Activated naive CD8-positive, alpha-beta T cell treated with anti-CD3 and anti-CD28 coated beads, Interleukin-2, amount 10 ng/mL, durations not matched to agents 7 days and 5 days (primary cell): ENCODE results near the gene COL17A1. TPM values are rescaled to one million over a fixed set of nuclear protein-coding genes. Genes with fewer than 3 reads are reported as not detected.

Source experiments
- ATAC-seq: fragments of 150-1000 bp; cut with Tn5 transposase; one replicate; pipeline ENCODE4 v1.10.0; 2021; ENCODE audit warnings: low read depth, moderate library complexity
- POLR2A ChIA-PET: fragments of 350-600 bp; sonication (Branson Sonifier 250); formaldehyde crosslinking; loops from one replicate; lab custom pipeline; 2021; ENCODE audit warnings: antibody characterized with exemption; lab: Charles Lee
- DNase-seq: peaks from one replicate; pipeline ENCODE4 v3.0.0; 2021
- H3K27ac Mint-ChIP-seq: one replicate; pipeline ENCODE4 v1.8.0; 2022; ENCODE audit warnings: mild to moderate bottlenecking, mixed read lengths
- H3K27me3 Mint-ChIP-seq: one replicate; pipeline ENCODE4 v1.8.0; 2022; ENCODE audit warnings: mild to moderate bottlenecking, moderate library complexity, mixed read lengths
- H3K36me3 Mint-ChIP-seq: one replicate; pipeline ENCODE4 v1.8.0; 2021; ENCODE audit warnings: mild to moderate bottlenecking, mixed read lengths
- H3K4me1 Mint-ChIP-seq: one replicate; pipeline ENCODE4 v1.8.0; 2021; ENCODE audit warnings: mixed read lengths
- H3K4me3 Mint-ChIP-seq: one replicate; pipeline ENCODE4 v1.8.0; 2022; ENCODE audit warnings: mild to moderate bottlenecking, moderate library complexity, mixed read lengths
- H3K9me3 Mint-ChIP-seq: one replicate; pipeline ENCODE4 v1.8.0; 2021; ENCODE audit warnings: mixed read lengths
- total RNA-seq, 2 experiments: library from RNA; stranded (reverse); gene quantifications; one replicate each; pipeline ENCODE4 v1.2.3, GENCODE V29; 2021

COL17A1 gene
- total RNA-seq, 2 experiments from 2014 or later: not detected

GRCh38 chr10:104109908-104110662, 24.4 kb upstream of the COL17A1 start:
- no peak overlapping the region for H3K4me3 Mint-ChIP-seq
- H3K27ac Mint-ChIP-seq: no peak overlapping the region
- DNase-seq (no peak), ATAC-seq (no peak)
- H3K4me1 Mint-ChIP-seq: peaks cover 9% of the 10 kb centered on the region
- peaks cover 1% of the 10 kb centered on the region for H3K9me3 Mint-ChIP-seq
- H3K27me3 Mint-ChIP-seq: peaks cover 13% of the 10 kb centered on the region
- no peaks in the 10 kb centered on the region for H3K36me3 Mint-ChIP-seq
- POLR2A ChIA-PET: interaction anchor here (2.3 kb wide), 1 partner anchor 11 kb away, joined by 11 read pairs; the partner anchor contains the start of gene SFR1

DNA sequence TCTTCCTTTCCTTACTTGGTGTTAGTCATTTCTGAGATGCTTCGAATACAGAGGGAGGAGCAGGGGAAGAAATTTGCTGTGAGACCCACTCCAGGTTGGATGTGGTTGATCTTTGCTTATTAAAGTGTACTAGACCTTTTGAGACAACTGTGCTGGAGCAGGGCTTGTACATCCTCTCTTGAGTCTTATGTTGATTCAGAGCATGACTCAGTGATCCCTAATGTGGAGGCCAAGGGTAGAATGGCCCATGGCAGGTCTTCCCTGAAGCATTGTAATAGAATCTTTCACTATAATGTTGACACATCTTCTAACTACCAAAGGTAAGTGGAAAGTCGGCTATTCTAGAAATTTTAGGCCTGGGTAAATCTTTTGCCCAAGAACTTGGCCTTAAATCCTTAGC, 19.2 kb upstream of the COL17A1 start:
- Mint-ChIP-seq H3K27ac (no peak overlapping the region), H3K36me3 (no peaks in the 10 kb centered on the region), H3K27me3 (peaks cover 27% of the 10 kb centered on the region), H3K4me1 (no peaks in the 10 kb centered on the region), H3K4me3 (no peak overlapping the region), H3K9me3 (no peaks in the 10 kb centered on the region)
- DNase-seq (no peak), ATAC-seq (no peak)
- POLR2A ChIA-PET: no interaction called here

DNA sequence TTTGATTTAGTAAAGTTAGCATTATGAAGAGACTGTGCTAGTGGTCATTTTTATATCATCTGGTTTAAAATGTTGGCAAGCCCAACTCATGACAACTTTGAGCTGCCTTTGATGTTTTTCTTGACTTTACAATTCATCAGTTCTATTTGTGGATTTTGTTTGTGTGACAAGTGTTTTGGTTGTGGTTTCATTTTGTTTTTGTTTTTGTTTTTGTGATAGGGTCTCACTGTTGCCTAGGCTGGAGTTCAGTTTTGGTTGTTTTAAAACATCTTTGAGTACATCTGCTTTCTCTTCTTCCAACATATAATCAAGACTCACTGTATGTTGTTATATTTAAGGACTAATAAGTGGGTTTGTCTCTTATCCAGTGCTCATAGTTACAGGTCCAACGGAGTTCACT, 18.7 kb upstream of the COL17A1 start:
- H3K27ac Mint-ChIP-seq: no peak overlapping the region
- POLR2A ChIA-PET: no interaction called here

GRCh38 chr10:104103956-104104355, 18.3 kb upstream of the COL17A1 start:
- Mint-ChIP-seq H3K27me3 (peaks cover 30% of the 10 kb centered on the region), H3K9me3 (no peaks in the 10 kb centered on the region), H3K4me1 (no peaks in the 10 kb centered on the region), H3K4me3 (no peak overlapping the region), H3K36me3 (no peaks in the 10 kb centered on the region), H3K27ac (no peak overlapping the region)
- ATAC-seq (no peak), DNase-seq (no peak)
- POLR2A ChIA-PET: no interaction called here

More for the DNA sequence above, 18.7 kb upstream of the COL17A1 start:
- DNase-seq: no peak
- Mint-ChIP-seq H3K4me1 (no peaks in the 10 kb centered on the region), H3K4me3 (no peak overlapping the region), H3K36me3 (no peaks in the 10 kb centered on the region), H3K9me3 (no peaks in the 10 kb centered on the region), H3K27me3 (peaks cover 27% of the 10 kb centered on the region)
- no peak for ATAC-seq

DNA sequence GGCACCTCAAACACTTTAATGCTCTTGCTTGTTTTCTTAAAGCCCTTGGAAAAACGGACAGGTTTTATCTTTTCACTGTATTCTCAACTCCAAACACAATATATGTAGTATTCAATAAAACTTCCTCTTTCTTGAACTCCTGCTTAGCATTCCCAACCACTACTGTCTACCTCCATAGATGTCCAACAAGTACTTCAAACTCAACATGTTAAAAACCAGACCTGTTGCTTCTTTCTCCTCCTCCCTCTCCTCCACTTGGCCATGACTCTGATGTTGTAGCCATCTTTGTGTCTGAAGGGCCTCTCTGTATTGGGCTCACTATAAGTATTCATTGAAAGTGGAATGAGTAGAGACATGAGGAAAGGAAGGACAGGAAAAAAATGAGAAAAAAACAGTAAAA, 16.2 kb upstream of the COL17A1 start:
- Mint-ChIP-seq H3K4me1 (no peaks in the 10 kb centered on the region), H3K27me3 (peaks cover 39% of the 10 kb centered on the region), H3K9me3 (no peaks in the 10 kb centered on the region), H3K4me3 (no peak overlapping the region), H3K36me3 (no peaks in the 10 kb centered on the region), H3K27ac (no peak overlapping the region)
- ATAC-seq (no peak), DNase-seq (no peak)
- POLR2A ChIA-PET: no interaction called here

DNA sequence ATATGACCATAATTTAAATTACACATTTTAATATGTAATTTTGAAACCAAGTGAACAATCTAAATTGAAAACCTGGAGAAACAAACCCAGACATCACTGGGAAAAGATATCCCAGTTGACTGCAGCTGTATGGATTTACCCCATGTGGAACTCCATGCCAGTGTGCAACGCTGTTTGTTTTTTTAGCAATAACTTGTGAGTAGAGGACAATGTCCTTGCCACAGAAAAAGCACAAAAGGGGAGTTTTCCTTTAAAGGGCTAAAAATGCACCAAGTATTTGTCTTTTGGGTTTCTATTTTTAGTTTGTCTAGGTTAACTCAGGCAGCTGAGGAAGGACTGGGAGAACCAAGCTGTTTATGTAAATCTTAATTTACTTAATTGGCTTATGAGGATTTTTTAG, 15.1 kb upstream of the COL17A1 start:
- Mint-ChIP-seq H3K4me1 (no peaks in the 10 kb centered on the region), H3K27me3 (peaks cover 39% of the 10 kb centered on the region), H3K36me3 (no peaks in the 10 kb centered on the region), H3K9me3 (peaks cover 2% of the 10 kb centered on the region), H3K4me3 (no peak overlapping the region), H3K27ac (no peak overlapping the region)
- ATAC-seq: no peak
- POLR2A ChIA-PET: interaction anchor here (1.0 kb wide), 1 partner anchor 69 kb away, joined by 4 read pairs; no protein-coding TSS in a partner anchor
- no peak for DNase-seq

GRCh38 chr10:104099941-104100340, 14.3 kb upstream of the COL17A1 start:
- peaks cover 39% of the 10 kb centered on the region for H3K27me3 Mint-ChIP-seq
- H3K4me1 Mint-ChIP-seq: no peaks in the 10 kb centered on the region
- H3K9me3 Mint-ChIP-seq: peaks cover 2% of the 10 kb centered on the region
- H3K36me3 Mint-ChIP-seq: no peaks in the 10 kb centered on the region
- no peak overlapping the region for H3K27ac Mint-ChIP-seq
- DNase-seq (no peak), ATAC-seq (no peak)
- no peak overlapping the region for H3K4me3 Mint-ChIP-seq
- POLR2A ChIA-PET: no interaction called here

DNA sequence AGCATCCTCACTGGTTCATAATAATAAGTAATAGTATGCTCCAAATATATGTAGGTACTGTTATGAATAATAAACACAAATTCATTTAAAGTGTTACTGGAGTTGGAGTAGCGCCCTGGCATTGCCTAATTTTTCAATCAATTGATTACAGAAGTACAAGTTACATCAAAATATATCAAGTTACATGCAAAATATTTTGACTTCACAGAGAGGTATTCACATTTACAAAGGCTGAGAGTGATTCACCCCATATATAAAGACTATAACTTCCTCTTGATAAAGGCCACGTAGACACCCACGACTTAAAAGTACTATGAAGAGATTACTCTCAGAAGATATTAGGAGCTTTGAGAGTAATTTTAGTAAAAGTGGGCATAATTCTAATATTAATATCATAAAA, 13.6 kb upstream of the COL17A1 start:
- Mint-ChIP-seq H3K4me1 (no peaks in the 10 kb centered on the region), H3K27me3 (peaks cover 33% of the 10 kb centered on the region), H3K4me3 (no peak overlapping the region), H3K36me3 (no peaks in the 10 kb centered on the region), H3K9me3 (peaks cover 2% of the 10 kb centered on the region), H3K27ac (no peak overlapping the region)
- POLR2A ChIA-PET: no interaction called here
- DNase-seq: no peak
- no peak for ATAC-seq

GRCh38 chr10:104098358-104098925, 12.8 kb upstream of the COL17A1 start:
- H3K36me3 Mint-ChIP-seq: no peaks in the 10 kb centered on the region
- no peak for ATAC-seq
- peaks cover 33% of the 10 kb centered on the region for H3K27me3 Mint-ChIP-seq
- no peak overlapping the region for H3K4me3 Mint-ChIP-seq
- no peak for DNase-seq
- H3K9me3 Mint-ChIP-seq: peaks cover 2% of the 10 kb centered on the region
- POLR2A ChIA-PET: no interaction called here
- H3K27ac Mint-ChIP-seq: no peak overlapping the region
- no peaks in the 10 kb centered on the region for H3K4me1 Mint-ChIP-seq

DNA sequence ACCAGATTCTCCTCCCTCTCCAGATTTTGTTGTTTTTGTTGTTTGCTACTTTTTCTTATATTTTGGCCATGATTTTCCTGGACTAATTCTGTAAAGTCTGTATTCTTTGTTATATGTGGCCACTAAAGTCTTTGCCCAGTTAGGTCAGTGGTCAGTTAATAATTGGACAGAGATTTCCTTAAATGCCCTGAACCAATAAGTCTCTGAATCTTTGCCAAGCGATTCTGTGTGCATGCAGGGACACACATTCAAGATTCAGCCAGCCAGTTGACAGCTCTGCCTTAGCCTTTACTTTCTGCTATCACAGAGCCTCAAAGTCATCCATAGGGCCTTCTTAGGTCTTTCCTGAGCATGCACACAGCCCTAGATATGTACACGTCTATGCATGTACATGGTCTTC, 11.0 kb upstream of the COL17A1 start:
- Mint-ChIP-seq H3K27ac (no peak overlapping the region), H3K4me3 (no peak overlapping the region), H3K9me3 (peaks cover 2% of the 10 kb centered on the region), H3K4me1 (no peaks in the 10 kb centered on the region), H3K36me3 (no peaks in the 10 kb centered on the region), H3K27me3 (peaks cover 22% of the 10 kb centered on the region)
- no peak for ATAC-seq
- POLR2A ChIA-PET: no interaction called here
- no peak for DNase-seq

DNA sequence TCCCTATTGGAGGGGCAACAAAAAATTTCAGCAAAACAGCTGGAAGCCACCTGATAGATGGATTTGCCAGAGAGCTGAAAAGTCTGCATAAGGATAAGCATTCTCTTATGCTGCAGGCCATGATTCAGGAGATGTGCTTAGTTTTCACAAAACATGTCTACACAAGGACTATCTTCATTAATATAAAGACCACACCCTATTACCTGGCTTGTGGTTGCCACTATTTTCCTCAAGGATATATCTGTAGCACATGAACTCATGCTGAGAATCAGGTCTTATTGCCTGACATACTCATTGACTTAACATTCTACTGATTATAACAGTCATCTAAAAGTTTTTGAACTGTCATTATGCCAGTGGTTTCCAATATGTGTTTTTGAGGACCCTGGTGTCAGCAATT, 7.1 kb upstream of the COL17A1 start:
- DNase-seq: no peak
- ATAC-seq: no peak
- Mint-ChIP-seq H3K4me1 (no peaks in the 10 kb centered on the region), H3K36me3 (no peaks in the 10 kb centered on the region), H3K27ac (no peak overlapping the region), H3K27me3 (peaks cover 2% of the 10 kb centered on the region), H3K9me3 (peaks cover 2% of the 10 kb centered on the region), H3K4me3 (no peak overlapping the region)
- POLR2A ChIA-PET: no interaction called here

- H3K27ac Mint-ChIP-seq: no peak overlapping the region
- H3K36me3 Mint-ChIP-seq: no peaks in the 10 kb centered on the region
- H3K9me3 Mint-ChIP-seq: no peaks in the 10 kb centered on the region
- ATAC-seq (no peak), DNase-seq (no peak)
- H3K4me1 Mint-ChIP-seq: peaks cover under 1% of the 10 kb centered on the region
- POLR2A ChIA-PET: no interaction called here
- no peak overlapping the region for H3K4me3 Mint-ChIP-seq
- H3K27me3 Mint-ChIP-seq: peaks cover 2% of the 10 kb centered on the region
Observed at GRCh38 chr10:104090611-104091010, 4.9 kb upstream of the COL17A1 start.

DNA sequence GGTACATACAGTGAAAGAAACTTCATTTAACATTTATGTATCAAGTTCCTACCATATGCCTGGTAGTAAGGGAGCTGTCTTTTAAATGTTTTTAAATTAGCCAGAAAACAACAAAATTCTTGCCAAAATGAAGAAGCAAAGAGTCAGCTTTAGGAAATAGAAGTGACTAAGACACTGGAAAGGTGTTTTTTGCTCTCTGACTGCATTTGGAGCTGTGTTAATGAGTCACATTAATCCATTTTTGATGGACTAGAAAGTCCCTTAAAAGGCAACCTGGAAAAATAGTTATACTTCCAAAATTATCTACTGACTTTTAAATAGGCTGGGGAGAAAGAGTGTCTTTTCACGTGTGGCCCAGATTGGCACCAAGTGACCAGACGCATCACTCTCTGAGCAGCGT, 3.9 kb upstream of the COL17A1 start:
- no peak overlapping the region for H3K4me3 Mint-ChIP-seq
- ATAC-seq (no peak), DNase-seq (no peak)
- no peaks in the 10 kb centered on the region for H3K36me3 Mint-ChIP-seq
- H3K27me3 Mint-ChIP-seq: peaks cover 2% of the 10 kb centered on the region
- no peaks in the 10 kb centered on the region for H3K9me3 Mint-ChIP-seq
- POLR2A ChIA-PET: interaction anchor here (0.6 kb wide), 1 partner anchor 204 kb away, joined by 3 read pairs; no protein-coding TSS in a partner anchor
- no peak overlapping the region for H3K27ac Mint-ChIP-seq
- peaks cover 1% of the 10 kb centered on the region for H3K4me1 Mint-ChIP-seq

DNA sequence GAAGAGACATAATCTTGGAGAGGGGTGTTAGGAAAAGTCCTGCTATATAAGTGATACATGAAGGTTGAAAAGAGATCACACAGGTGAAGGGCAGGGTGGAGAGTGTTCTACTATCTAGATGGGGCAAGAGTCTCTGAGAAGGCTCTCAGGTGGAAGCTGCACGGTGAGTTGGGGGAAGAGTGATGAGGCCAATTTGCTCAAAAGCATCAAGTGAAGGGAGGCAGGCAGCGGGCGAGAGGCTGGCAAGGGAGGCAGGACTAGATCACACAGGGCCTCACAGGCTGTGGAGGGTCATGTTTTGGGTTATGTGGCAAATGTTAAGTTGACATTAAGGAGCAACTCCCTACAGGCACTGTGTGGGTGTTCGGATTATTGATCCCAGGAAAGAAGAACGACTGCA, 2.6 kb upstream of the COL17A1 start:
- peaks cover 2% of the 10 kb centered on the region for H3K27me3 Mint-ChIP-seq
- peaks cover 1% of the 10 kb centered on the region for H3K4me1 Mint-ChIP-seq
- no peak for DNase-seq
- ATAC-seq: no peak
- no peaks in the 10 kb centered on the region for H3K36me3 Mint-ChIP-seq
- POLR2A ChIA-PET: no interaction called here
- H3K9me3 Mint-ChIP-seq: no peaks in the 10 kb centered on the region
- H3K4me3 Mint-ChIP-seq: no peak overlapping the region
- H3K27ac Mint-ChIP-seq: no peak overlapping the region
